ENCODE measurements around the gene NFKB1.
"Not testable (repeated sequence)": the region's sequence is repeated elsewhere in the genome, so short reads cannot be mapped to it uniquely, and the experiment has no call there.

NFKB1 gene

GRCh38 chr4:102612824-102613366, 111.7 kb downstream of the NFKB1 start:
- Histone ChIP-seq H4K20me1 (peaks cover 0 to 31% (median 0%) of the 10 kb centered on the region in 11 experiments; a peak in 1 of 22 replicates), H3K4me2 (peak overlapping the region; percentile 59 to 86 (median 70)), H3K4me1 (peaks cover 43 to 64% (median 54%) of the 10 kb centered on the region in 10 experiments), H3K27me3 (no peaks in the 10 kb centered on the region), H3K9ac (peak overlapping the region in 6 of 11 experiments; percentile 2 to 63 (median 34); a peak in 8 of 22 replicates), H3K27ac (peak overlapping the region; percentile 23 to 73 (median 50); a peak in 19 of 22 replicates), H3K36me3 (peaks cover 87 to 97% (median 94%) of the 10 kb centered on the region in 11 experiments), H3K9me3 (replicated peaks in 1 of 11) (no peaks in the 10 kb centered on the region), H3K4me3 (no peak overlapping the region)
- no peak for TF ChIP-seq Cebpa-rat (IDR thresholded peaks at IDR 0.05)

- Histone ChIP-seq H3K9me3 (replicated peaks in 1 of 11) (no peaks in the 10 kb centered on the region; a peak in 1 of 22 replicates), H3K4me1 (peaks cover 40 to 64% (median 49%) of the 10 kb centered on the region in 10 experiments), H3K36me3 (peaks cover 72 to 82% (median 76%) of the 10 kb centered on the region in 11 experiments), H4K20me1 (peaks cover 0 to 31% (median 0%) of the 10 kb centered on the region in 11 experiments; a peak in 1 of 22 replicates), H3K4me2 (peak overlapping the region in 8 of 11 experiments; percentile 3 to 79 (median 39); a peak in 13 of 22 replicates), H3K27me3 (no peaks in the 10 kb centered on the region), H3K27ac (no peak overlapping the region), H3K9ac (no peak overlapping the region; a peak in 1 of 22 replicates), H3K4me3 (no peak overlapping the region)
- no peak for TF ChIP-seq Cebpa-rat (IDR thresholded peaks at IDR 0.05)
Observed at GRCh38 chr4:102614801-102615200, 113.6 kb downstream of the NFKB1 start.

GRCh38 chr4:102616636-102617035, 115.5 kb downstream of the NFKB1 start:
- no peak for TF ChIP-seq Cebpa-rat (IDR thresholded peaks at IDR 0.05)
- no peaks in the 10 kb centered on the region; a peak in 1 of 22 replicates for H3K9me3 ChIP-seq (replicated peaks in 1 of 11)
- peaks cover 53 to 64% (median 60%) of the 10 kb centered on the region in 11 experiments for H3K36me3 ChIP-seq
- H3K9ac ChIP-seq: no peak overlapping the region
- H3K4me1 ChIP-seq: peaks cover 30 to 56% (median 45%) of the 10 kb centered on the region in 10 experiments
- H3K4me2 ChIP-seq: no peak overlapping the region
- no peak overlapping the region for H3K27ac ChIP-seq
- no peaks in the 10 kb centered on the region for H3K27me3 ChIP-seq
- no peak overlapping the region for H3K4me3 ChIP-seq
- H4K20me1 ChIP-seq: 0 out of 22 replicates have a peak, but pooled peaks cover 0 to 22% (median 0%) of the 10 kb centered on the region in 11 experiments

GRCh38 chr4:102619021-102619420, 117.9 kb downstream of the NFKB1 start:
- Histone ChIP-seq H3K4me1 (peaks cover 11 to 32% (median 21%) of the 10 kb centered on the region in 10 experiments; a peak in 19 of 20 replicates), H3K4me2 (0 out of 22 replicates have a peak overlapping the region, but pooled peaks of 1 of the 11 experiments have one; percentile 4), H3K36me3 (peaks cover 33 to 40% (median 39%) of the 10 kb centered on the region in 11 experiments)
- H3K4me3 ChIP-seq; H3K27me3 ChIP-seq; H3K9ac ChIP-seq; H3K9me3 ChIP-seq (replicated peaks in 1 of 11); H3K27ac ChIP-seq; H4K20me1 ChIP-seq: not testable (repeated sequence)

GRCh38 chr4:102619776-102620631, 118.8 kb downstream of the NFKB1 start:
- not testable (repeated sequence) for H3K27ac ChIP-seq; H3K9me3 ChIP-seq (replicated peaks in 1 of 11); H3K27me3 ChIP-seq; H4K20me1 ChIP-seq; H3K4me3 ChIP-seq
- Histone ChIP-seq H3K4me1 (peaks cover 1 to 26% (median 14%) of the 10 kb centered on the region in 10 experiments; a peak in 18 of 20 replicates), H3K36me3 (peaks cover 23 to 30% (median 29%) of the 10 kb centered on the region in 11 experiments), H3K4me2 (peak overlapping the region in 9 of 11 experiments; percentile 0 to 44 (median 24); a peak in 6 of 22 replicates), H3K9ac (0 out of 22 replicates have a peak overlapping the region, but pooled peaks of 1 of the 11 experiments have one; percentile 10)

- H3K27ac ChIP-seq: no peak overlapping the region
- H3K9me3 ChIP-seq (replicated peaks in 1 of 11): no peaks in the 10 kb centered on the region; a peak in 1 of 22 replicates
- H4K20me1 ChIP-seq: no peaks in the 10 kb centered on the region
- H3K4me1 ChIP-seq: peaks cover 3 to 25% (median 21%) of the 10 kb centered on the region in 10 experiments; a peak in 19 of 20 replicates
- no peaks in the 10 kb centered on the region for H3K27me3 ChIP-seq
- H3K36me3 ChIP-seq: peaks cover 15 to 21% (median 20%) of the 10 kb centered on the region in 11 experiments
- H3K4me3 ChIP-seq: no peak overlapping the region
- H3K9ac ChIP-seq: peak overlapping the region in 1 of 11 experiments; percentile 10; a peak in 1 of 22 replicates
- H3K4me2 ChIP-seq: peak overlapping the region; percentile 0 to 44 (median 23); a peak in 9 of 22 replicates
- TF ChIP-seq Cebpa-rat (IDR thresholded peaks at IDR 0.05): no peak
Observed at GRCh38 chr4:102620697-102621497, 119.7 kb downstream of the NFKB1 start.

GRCh38 chr4:102623622-102624021, 122.5 kb downstream of the NFKB1 start:
- Histone ChIP-seq H3K9ac (no peak overlapping the region), H3K36me3 (peaks cover 0 to under 1% (median 0%) of the 10 kb centered on the region in 11 experiments; a peak in 1 of 22 replicates), H3K9me3 (replicated peaks in 1 of 11) (no peaks in the 10 kb centered on the region), H3K4me2 (no peak overlapping the region), H3K4me3 (no peak overlapping the region), H4K20me1 (no peaks in the 10 kb centered on the region), H3K27me3 (no peaks in the 10 kb centered on the region), H3K27ac (no peak overlapping the region), H3K4me1 (peaks cover 3 to 25% (median 21%) of the 10 kb centered on the region in 10 experiments; a peak in 19 of 20 replicates)
- no peak for TF ChIP-seq Cebpa-rat (IDR thresholded peaks at IDR 0.05)

- Histone ChIP-seq H3K9me3 (replicated peaks in 1 of 11) (no peaks in the 10 kb centered on the region), H3K27ac (no peak overlapping the region), H4K20me1 (no peaks in the 10 kb centered on the region), H3K9ac (no peak overlapping the region), H3K4me1 (peaks cover 3 to 25% (median 21%) of the 10 kb centered on the region in 10 experiments; a peak in 19 of 20 replicates), H3K27me3 (no peaks in the 10 kb centered on the region), H3K36me3 (peaks cover 0 to under 1% (median 0%) of the 10 kb centered on the region in 11 experiments; a peak in 2 of 22 replicates), H3K4me2 (peak overlapping the region in 1 of 11 experiments; percentile 71; a peak in 2 of 22 replicates), H3K4me3 (no peak overlapping the region)
- TF ChIP-seq Cebpa-rat (IDR thresholded peaks at IDR 0.05): no peak
Observed at GRCh38 chr4:102624505-102624904, 123.3 kb downstream of the NFKB1 start.

All from BLaER1 treated with 17β-estradiol and CSF1 and Interleukin-3, amounts not matched to agents 10 nM and 100 nM (cell line).